ENCODE data around the gene GRWD1. TPM values are rescaled to one million over a fixed set of nuclear protein-coding genes. Genes with fewer than 3 reads are reported as not detected.

Gene GRWD1
- total RNA-seq, 2 donors from 2014 or later, result 17.5 to 38.3 TPM

GRCh38 chr19:48493718-48494401 is 48.1 kb downstream of the GRWD1 start:
- no peak for ATAC-seq (ENCODE audit: insufficient number of reproducible peaks, low FRiP score, low read depth)
- H3K4me3 ChIP-seq, result peak overlapping the region; percentile 70
- no peak for DNase-seq (ENCODE audit: low spot score)
- no peaks in the 10 kb centered on the region for H3K36me3 ChIP-seq
- TF ChIP-seq CTCF (IDR thresholded peaks at IDR 0.05), result no peak
- no peaks in the 10 kb centered on the region for H3K27me3 ChIP-seq (replicated peaks; ENCODE audit: insufficient read depth)
- H3K9me3 ChIP-seq, result no peaks in the 10 kb centered on the region
- no peak overlapping the region for H3K27ac ChIP-seq
- peaks cover 0 to 13% of the 10 kb centered on the region in 2 donors for H3K4me1 ChIP-seq (ENCODE audit: control insufficient read depth in 1 of 2, low read depth in 2 of 2)

GRCh38 chr19:48495396-48495795 is 49.6 kb downstream of the GRWD1 start:
- TF ChIP-seq CTCF (IDR thresholded peaks at IDR 0.05), result no peak
- no peak for DNase-seq (ENCODE audit: low spot score)
- Histone ChIP-seq H3K27me3 (replicated peaks; ENCODE audit: insufficient read depth) (no peaks in the 10 kb centered on the region), H3K9me3 (no peaks in the 10 kb centered on the region), H3K4me1 (ENCODE audit: control insufficient read depth in 1 of 2, low read depth in 2 of 2) (peaks cover 0 to 13% of the 10 kb centered on the region in 2 donors), H3K27ac (no peak overlapping the region), H3K4me3 (no peak overlapping the region), H3K36me3 (no peaks in the 10 kb centered on the region)
- no peak for ATAC-seq (ENCODE audit: insufficient number of reproducible peaks, low FRiP score, low read depth)

- TF ChIP-seq CTCF (IDR thresholded peaks at IDR 0.05), result no peak
- Histone ChIP-seq H3K27ac (no peak overlapping the region), H3K4me1 (ENCODE audit: control insufficient read depth in 1 of 2, low read depth in 2 of 2) (peaks cover 0 to 6% of the 10 kb centered on the region in 2 donors), H3K9me3 (no peaks in the 10 kb centered on the region), H3K4me3 (peak overlapping the region; percentile 10), H3K36me3 (no peaks in the 10 kb centered on the region), H3K27me3 (replicated peaks; ENCODE audit: insufficient read depth) (no peaks in the 10 kb centered on the region)
- no peak for DNase-seq (ENCODE audit: low spot score)
- no peak for ATAC-seq (ENCODE audit: insufficient number of reproducible peaks, low FRiP score, low read depth)
These were observed 51.4 kb downstream of the GRWD1 start for GRCh38 chr19:48496959-48497727.

- H3K36me3 ChIP-seq, result no peaks in the 10 kb centered on the region
- no peak for ATAC-seq (ENCODE audit: insufficient number of reproducible peaks, low FRiP score, low read depth)
- TF ChIP-seq CTCF (IDR thresholded peaks at IDR 0.05), result no peak
- no peaks in the 10 kb centered on the region for H3K9me3 ChIP-seq
- peak overlapping the region; percentile 10 for H3K4me3 ChIP-seq
- H3K4me1 ChIP-seq (ENCODE audit: control insufficient read depth in 1 of 2, low read depth in 2 of 2), result peaks cover 0 to 6% of the 10 kb centered on the region in 2 donors
- H3K27ac ChIP-seq, result no peak overlapping the region
- DNase-seq (ENCODE audit: low spot score), result no peak
- no peaks in the 10 kb centered on the region for H3K27me3 ChIP-seq (replicated peaks; ENCODE audit: insufficient read depth)
These were observed 52.2 kb downstream of the GRWD1 start for GRCh38 chr19:48497728-48498594.
